K562 (cell line): ENCODE results near the gene PPP1R37.

Experiments
- ARID2 ChIP-seq: fragments of 450-650 bp; IDR thresholded peaks from 2 replicates; pipeline ENCODE4 v1.6.1; 2017; ENCODE audit warnings: antibody characterized with exemption, mild to moderate bottlenecking
- BRD4 ChIP-seq: fragments of 200-600 bp; sonication (generic); IDR thresholded peaks from 2 replicates; pipeline ENCODE4 v1.6.1; 2017; ENCODE audit warnings: inconsistent platforms
- FOXP1 ChIP-seq: sonication (generic); formaldehyde crosslinking; IDR thresholded peaks from 2 replicates; pipeline ENCODE4 v1.8.0; 2022; ENCODE audit warnings: mild to moderate bottlenecking, missing genetic modification reagents
- HOXB6 ChIP-seq: fragments of 250-450 bp; sonication (Bioruptor Pico); IDR thresholded peaks from 2 replicates; pipeline ENCODE4 v1.5.1; 2022; ENCODE audit warnings: mild to moderate bottlenecking, borderline replicate concordance
- KLF1 ChIP-seq: fragments of 450-650 bp; IDR thresholded peaks from 2 replicates; pipeline ENCODE4 v1.6.1; 2016; ENCODE audit warnings: missing genetic modification characterization, missing compliant biosample characterization
- MAFF ChIP-seq: IDR thresholded peaks from 2 replicates; pipeline ENCODE4 v1.6.1; 2012; ENCODE audit warnings: low read length, improper control_type of control experiment
- PHTF2 ChIP-seq: fragments of 250-450 bp; sonication (Bioruptor Pico); IDR thresholded peaks from 2 replicates; pipeline ENCODE4 v1.5.0; 2021; ENCODE audit warnings: mild to moderate bottlenecking
- POLR2A ChIP-seq: fragments of 450-650 bp; conservative IDR thresholded peaks from 2 replicates; pipeline ENCODE4 v1.6.1; 2016
- TRIM28 ChIP-seq: fragments of 450-650 bp; IDR thresholded peaks from 2 replicates; pipeline ENCODE4 v1.6.1; 2017
- TF ChIP-seq, protein P1 (sequence below), 3 experiments: IDR thresholded peaks in 2 of 3; conservative IDR thresholded peaks in 1 of 3; 2 replicates each; pipeline ENCODE4 v1.5.1; 2011 to 2012; ENCODE audit warnings: low read length in 3 of 3, mild to moderate bottlenecking in 3 of 3, control low read depth in 2 of 3, improper control_type of control experiment in 1 of 3, inconsistent platforms in 1 of 3, low read depth in 1 of 3, mixed read lengths in 1 of 3, moderate library complexity in 1 of 3; ENCODE audit not compliant: insufficient read depth in 2 of 3
- TF ChIP-seq, protein P2 (sequence below): fragments of 450-650 bp; formaldehyde crosslinking; IDR thresholded peaks from 2 replicates; pipeline ENCODE4 v1.4.0; 2020; ENCODE audit warnings: mild to moderate bottlenecking, moderate library complexity

GRCh38 chr19:45071545-45071938 lies 21.4 kb upstream of the PPP1R37 start:
- TF ChIP-seq POLR2A = 0 out of 2 replicates have a peak, but pooled peaks have one; percentile 39
- TF ChIP-seq FOXP1 = no peak
- TF ChIP-seq ARID2 = no peak
- TF ChIP-seq, protein P1, sequence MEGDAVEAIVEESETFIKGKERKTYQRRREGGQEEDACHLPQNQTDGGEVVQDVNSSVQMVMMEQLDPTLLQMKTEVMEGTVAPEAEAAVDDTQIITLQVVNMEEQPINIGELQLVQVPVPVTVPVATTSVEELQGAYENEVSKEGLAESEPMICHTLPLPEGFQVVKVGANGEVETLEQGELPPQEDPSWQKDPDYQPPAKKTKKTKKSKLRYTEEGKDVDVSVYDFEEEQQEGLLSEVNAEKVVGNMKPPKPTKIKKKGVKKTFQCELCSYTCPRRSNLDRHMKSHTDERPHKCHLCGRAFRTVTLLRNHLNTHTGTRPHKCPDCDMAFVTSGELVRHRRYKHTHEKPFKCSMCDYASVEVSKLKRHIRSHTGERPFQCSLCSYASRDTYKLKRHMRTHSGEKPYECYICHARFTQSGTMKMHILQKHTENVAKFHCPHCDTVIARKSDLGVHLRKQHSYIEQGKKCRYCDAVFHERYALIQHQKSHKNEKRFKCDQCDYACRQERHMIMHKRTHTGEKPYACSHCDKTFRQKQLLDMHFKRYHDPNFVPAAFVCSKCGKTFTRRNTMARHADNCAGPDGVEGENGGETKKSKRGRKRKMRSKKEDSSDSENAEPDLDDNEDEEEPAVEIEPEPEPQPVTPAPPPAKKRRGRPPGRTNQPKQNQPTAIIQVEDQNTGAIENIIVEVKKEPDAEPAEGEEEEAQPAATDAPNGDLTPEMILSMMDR (IDR thresholded peaks at IDR 0.05 in 2 of 3, conservative IDR thresholded peaks at IDR 0.05 in 1 of 3; ENCODE audit: insufficient read depth in 2 of 3, low read depth in 1 of 3, low read length in 3 of 3) = no peak
- no peak for TF ChIP-seq KLF1 (tag)
- no peak for TF ChIP-seq TRIM28
- TF ChIP-seq BRD4 = no peak
- TF ChIP-seq, protein P2, sequence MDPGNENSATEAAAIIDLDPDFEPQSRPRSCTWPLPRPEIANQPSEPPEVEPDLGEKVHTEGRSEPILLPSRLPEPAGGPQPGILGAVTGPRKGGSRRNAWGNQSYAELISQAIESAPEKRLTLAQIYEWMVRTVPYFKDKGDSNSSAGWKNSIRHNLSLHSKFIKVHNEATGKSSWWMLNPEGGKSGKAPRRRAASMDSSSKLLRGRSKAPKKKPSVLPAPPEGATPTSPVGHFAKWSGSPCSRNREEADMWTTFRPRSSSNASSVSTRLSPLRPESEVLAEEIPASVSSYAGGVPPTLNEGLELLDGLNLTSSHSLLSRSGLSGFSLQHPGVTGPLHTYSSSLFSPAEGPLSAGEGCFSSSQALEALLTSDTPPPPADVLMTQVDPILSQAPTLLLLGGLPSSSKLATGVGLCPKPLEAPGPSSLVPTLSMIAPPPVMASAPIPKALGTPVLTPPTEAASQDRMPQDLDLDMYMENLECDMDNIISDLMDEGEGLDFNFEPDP (CRISPR knock-in tag) = no peak
- no peak for TF ChIP-seq HOXB6 (CRISPR knock-in tag)
- no peak for TF ChIP-seq MAFF
- TF ChIP-seq PHTF2 = no peak
